H1 (cell line): ENCODE measurements around the gene MLKL. TPM values are rescaled to one million over a fixed set of nuclear protein-coding genes. Genes with fewer than 3 reads are reported as not detected.

Experiments used
- CTCF ChIA-PET: fragments of 300-600 bp; sonication (Branson Sonifier 250); formaldehyde crosslinking; loops from one replicate; lab custom pipeline; 2021; ENCODE audit not compliant: partially characterized antibody; lab: Charles Lee
- POLR2A ChIA-PET: fragments of 300-600 bp; sonication (Branson Sonifier 250); formaldehyde crosslinking; loops from one replicate; lab custom pipeline; 2021; ENCODE audit warnings: inconsistent platforms; ENCODE audit not compliant: partially characterized antibody; lab: Charles Lee
- DNase-seq, 2 experiments: peaks; one replicate each; pipeline versions ENCODE4 v3.0.0 to v3.0.0-alpha.2; 2010 to 2022; ENCODE audit warnings: low spot score in 2 of 2, low read depth in 1 of 2, mixed read lengths in 1 of 2
- FAIRE-seq: peaks from 2 replicates; lab custom pipeline; 2011; peaks lifted over from hg19 to GRCh38; lab: Jason Lieb, UNC
- H2AFZ ChIP-seq: 2 replicates; pipeline ENCODE4 v1.8.1; 2012; ENCODE audit warnings: low read length, inconsistent platforms
- H2AK5ac ChIP-seq: 2 replicates; pipeline ENCODE4 v1.6.1; 2013; ENCODE audit warnings: low read depth, low read length
- H2BK120ac ChIP-seq: replicated peaks from 2 replicates; pipeline ENCODE3; 2013; ENCODE audit warnings: low read depth, low read length, inconsistent platforms
- H2BK12ac ChIP-seq: 2 replicates; pipeline ENCODE4 v1.6.1; 2013; ENCODE audit warnings: low read depth, low read length
- H2BK15ac ChIP-seq: 2 replicates; pipeline ENCODE4 v1.6.1; 2013; ENCODE audit warnings: low read length
- H2BK20ac ChIP-seq: 2 replicates; pipeline ENCODE4 v1.6.1; 2013; ENCODE audit warnings: low read length
- H2BK5ac ChIP-seq: 2 replicates; pipeline ENCODE4 v1.6.1; 2013; ENCODE audit warnings: low read depth, low read length
- H3K14ac ChIP-seq: 2 replicates; pipeline ENCODE4 v1.6.1; 2013; ENCODE audit warnings: inconsistent platforms; ENCODE audit not compliant: insufficient read length
- H3K18ac ChIP-seq: 2 replicates; pipeline ENCODE4 v1.6.1; 2013; ENCODE audit warnings: low read length; ENCODE audit errors: extremely low read depth
- H3K23ac ChIP-seq: 2 replicates; pipeline ENCODE4 v1.6.1; 2013; ENCODE audit warnings: inconsistent platforms; ENCODE audit not compliant: insufficient read length
- H3K23me2 ChIP-seq: 2 replicates; pipeline ENCODE4 v1.6.1; 2013; ENCODE audit warnings: low read depth, low read length
- H3K27ac ChIP-seq: 2 replicates; pipeline ENCODE4 v1.6.1; 2011; ENCODE audit warnings: low read depth, low read length, inconsistent platforms
- H3K27me3 ChIP-seq, 4 experiments: replicated peaks in 1 of 4; 1 replicate in 1 of 4; 2 replicates in 3 of 4; pipeline versions ENCODE4 v1.6.1 to v1.8.1; 2011 to 2013; ENCODE audit warnings: low read length in 3 of 4, mild to moderate bottlenecking in 3 of 4, inconsistent platforms in 2 of 4, mixed read lengths in 2 of 4, moderate library complexity in 1 of 4; ENCODE audit not compliant: control insufficient read depth in 3 of 4, insufficient read depth in 3 of 4; ENCODE audit errors: extremely low read depth in 1 of 4
- H3K36me3 ChIP-seq, 4 experiments: 2 replicates each; pipeline versions ENCODE4 v1.6.1 to v1.8.1; 2011 to 2013; ENCODE audit warnings: mild to moderate bottlenecking in 4 of 4, low read length in 3 of 4, moderate library complexity in 2 of 4, control low read depth in 1 of 4, inconsistent platforms in 1 of 4; ENCODE audit not compliant: insufficient read depth in 4 of 4, control insufficient read depth in 2 of 4
- H3K4ac ChIP-seq: replicated peaks from 2 replicates; pipeline ENCODE3; 2013; ENCODE audit warnings: low read length, low read depth, mixed read lengths, inconsistent platforms; ENCODE audit not compliant: insufficient read length
- H3K4me1 ChIP-seq, 4 experiments: replicated peaks in 1 of 4; 1 replicate in 1 of 4; 2 replicates in 3 of 4; pipeline versions ENCODE4 v1.6.1 to v1.8.1; 2011 to 2013; ENCODE audit warnings: low read length in 3 of 4, inconsistent platforms in 2 of 4, mixed read lengths in 1 of 4; ENCODE audit not compliant: insufficient read depth in 4 of 4, control insufficient read depth in 3 of 4
- H3K4me2 ChIP-seq, 2 experiments: 2 replicates each; pipeline versions ENCODE4 v1.6.1 to v1.8.1; 2011 to 2013; ENCODE audit warnings: low read depth in 2 of 2, low read length in 2 of 2, control low read depth in 1 of 2, inconsistent platforms in 1 of 2, mild to moderate bottlenecking in 1 of 2; ENCODE audit not compliant: insufficient read depth in 1 of 2
- H3K4me3 ChIP-seq, 4 experiments: fragments of 200-600, 300-600 bp in 1 of 4; sonication (generic), shearing (Covaris generic), sonication (Bioruptor Twin) in 1 of 4; 2 replicates each; pipeline versions ENCODE4 v1.5.1 to v1.8.1; 2011 to 2016; ENCODE audit warnings: low read length in 4 of 4, low read depth in 3 of 4, control low read depth in 2 of 4, inconsistent platforms in 2 of 4, mild to moderate bottlenecking in 2 of 4, mixed read lengths in 1 of 4, moderate library complexity in 1 of 4; ENCODE audit not compliant: insufficient read depth in 2 of 4; ENCODE audit errors: extremely low read depth in 1 of 4
- H3K56ac ChIP-seq: replicated peaks from 2 replicates; pipeline ENCODE3; 2013; ENCODE audit warnings: low read depth, mild to moderate bottlenecking, mixed read lengths, low read length, inconsistent platforms; ENCODE audit not compliant: insufficient read length
- H3K79me1 ChIP-seq: 2 replicates; pipeline ENCODE4 v1.6.1; 2013; ENCODE audit warnings: low read depth, low read length, control low read depth
- H3K79me2 ChIP-seq, 2 experiments: 2 replicates each; pipeline versions ENCODE4 v1.6.1 to v1.8.1; 2012 to 2013; ENCODE audit warnings: low read length in 2 of 2, mild to moderate bottlenecking in 2 of 2, inconsistent platforms in 1 of 2; ENCODE audit not compliant: insufficient read depth in 2 of 2, control insufficient read depth in 1 of 2
- H3K9ac ChIP-seq, 4 experiments: replicated peaks in 1 of 4; 1 replicate in 1 of 4; 2 replicates in 3 of 4; pipeline versions ENCODE4 v1.6.1 to v1.8.1; 2011 to 2013; ENCODE audit warnings: low read depth in 3 of 4, low read length in 3 of 4, control low read depth in 2 of 4, mild to moderate bottlenecking in 2 of 4, moderate library complexity in 2 of 4, inconsistent platforms in 1 of 4; ENCODE audit errors: extremely low read depth in 1 of 4
- H3K9me3 ChIP-seq, 2 experiments: 2 replicates each; pipeline versions ENCODE4 v1.6.1 to v1.8.1; 2012 to 2013; ENCODE audit warnings: mild to moderate bottlenecking in 2 of 2, moderate library complexity in 2 of 2, control low read depth in 1 of 2, inconsistent platforms in 1 of 2, low read depth in 1 of 2, low read length in 1 of 2, mixed read lengths in 1 of 2; ENCODE audit not compliant: insufficient read depth in 2 of 2
- H4K20me1 ChIP-seq, 2 experiments: replicated peaks in 1 of 2; 2 replicates each; pipeline versions ENCODE3 to v1.8.1; 2011 to 2013; ENCODE audit warnings: inconsistent platforms in 2 of 2, low read length in 2 of 2, mild to moderate bottlenecking in 1 of 2; ENCODE audit not compliant: insufficient read depth in 2 of 2, control insufficient read depth in 1 of 2
- H4K5ac ChIP-seq: 2 replicates; pipeline ENCODE4 v1.6.1; 2013; ENCODE audit warnings: low read length, low read depth, mixed read lengths, inconsistent platforms; ENCODE audit not compliant: insufficient read length
- H4K8ac ChIP-seq: 2 replicates; pipeline ENCODE4 v1.8.0; 2013; ENCODE audit warnings: mild to moderate bottlenecking, moderate library complexity, low read length, inconsistent platforms; ENCODE audit not compliant: insufficient read depth; ENCODE audit errors: extremely low read depth
- H4K91ac ChIP-seq: replicated peaks from 2 replicates; pipeline ENCODE3; 2013; ENCODE audit warnings: low read length, mixed read lengths, inconsistent platforms; ENCODE audit not compliant: insufficient read length
- TEAD4 ChIP-seq: IDR thresholded peaks from 2 replicates; pipeline ENCODE4 v1.6.1; 2012; ENCODE audit warnings: low read depth, low read length, inconsistent platforms, mixed read lengths
- WGBS, 2 experiments: shearing (Covaris generic) in 1 of 2; methylation state at CpG; one replicate each; pipeline versions ENCODE4 v1.1.6 to v1.1.7; 2013 to 2015; ENCODE audit warnings: low lambda C conversion rate in 2 of 2, mixed read lengths in 2 of 2, inconsistent platforms in 1 of 2, low coverage in 1 of 2, missing lambda C conversion rate in 1 of 2; ENCODE audit not compliant: insufficient replicate concordance in 2 of 2, insufficient coverage in 1 of 2, insufficient read length in 1 of 2; ENCODE audit errors: extremely low coverage in 1 of 2, missing lambda C conversion rate in 1 of 2; 5-methylcytosine and 5-hydroxymethylcytosine counted together
- polyA plus RNA-seq, 7 experiments: library from polyadenylated mRNA; depleted of rRNA in 3 of 7; stranded (reverse) in 5 of 7; unstranded in 2 of 7; fragments of >200 nt in 5 of 7; fragments of 200-250 nt in 2 of 7; gene quantifications; 1 replicate in 5 of 7; 2 replicates in 1 of 7; 4 replicates in 1 of 7; pipeline versions ENCODE4 v1.2.1 to v1.2.3, GENCODE V29; 2011 to 2013; ENCODE audit warnings: missing spikeins in 2 of 7, mixed read lengths in 2 of 7
- total RNA-seq: library from RNA; stranded (reverse); fragmentation: NEBNext Ultra II Directional; extraction: Animal tissue kit (Norgen Biotek cat#: 25700); gene quantifications from 2 replicates; pipeline ENCODE4 v1.2.1, GENCODE V29; 2021

Gene MLKL
- total and polyA plus RNA-seq, 2 of the 8 experiments (the other 6 are each of a cell fraction or from before 2014, with no cell fraction given) = 1.6 to 2.1 TPM

GRCh38 chr16:74745109-74745615 lies 44.5 kb upstream of the MLKL start:
- Histone ChIP-seq H2BK12ac (peak overlapping the region; percentile 29; the same call in 1 of the 2 replicates), H3K14ac (no peak overlapping the region), H3K27me3 (no peaks in the 10 kb centered on the region), H3K79me1 (no peaks in the 10 kb centered on the region), H3K23ac (no peak overlapping the region), H2AFZ (no peak overlapping the region), H4K91ac (no peak overlapping the region), H2BK20ac (peak overlapping the region; percentile 23; the same call in 1 of the 2 replicates), H3K56ac (no peak overlapping the region), H3K9ac (no peak overlapping the region), H3K4ac (no peak overlapping the region), H4K8ac (no peak overlapping the region), H3K79me2 (no peaks in the 10 kb centered on the region), H3K4me2 (no peak overlapping the region), H2BK120ac (no peak overlapping the region), H3K4me3 (no peak overlapping the region), H2BK5ac (peak overlapping the region; percentile 32; the same call in 1 of the 2 replicates), H3K9me3 (no peaks in the 10 kb centered on the region), H3K36me3 (no peaks in the 10 kb centered on the region), H2AK5ac (peak overlapping the region; percentile 45), H4K20me1 (no peaks in the 10 kb centered on the region), H2BK15ac (peak overlapping the region; percentile 23; the same call in 1 of the 2 replicates), H3K23me2 (no peaks in the 10 kb centered on the region), H3K27ac (no peak overlapping the region), H3K18ac (no peak overlapping the region), H3K4me1 (peaks cover 3 to 18% (median 8%) of the 10 kb centered on the region in 4 experiments; a peak in 6 of 7 replicates), H4K5ac (no peak overlapping the region)
- FAIRE-seq (no peak), DNase-seq (no peak)
- ChIA-PET POLR2A (no interaction called here), CTCF (interaction anchor here (0.8 to 32.9 kb wide), 3 partner anchors 11 to 37 kb away, joined by 3 to 576 read pairs (median 3); no protein-coding TSS in a partner anchor)
- 89% methylated on average over 10 of the region's 10 CpGs; no CpG with 5 or more reads in 1 of the 2 experiments for WGBS, 2 experiments
- no peak for TF ChIP-seq TEAD4
